Choroid plexus epithelial cell (primary cell): ENCODE measurements around the gene HSPB6.

Experiments used
- DNase-seq: peaks from one replicate; pipeline ENCODE4 v3.0.0-alpha.2; 2010; ENCODE audit warnings: low read depth
- H3K4me3 ChIP-seq: 2 replicates; pipeline ENCODE4 v1.5.1; 2011; ENCODE audit warnings: low read depth, mild to moderate bottlenecking, control low read depth, low read length, moderate library complexity
- TF ChIP-seq, protein P1 (sequence below): conservative IDR thresholded peaks from 2 replicates; pipeline ENCODE4 v1.5.1; 2011; ENCODE audit warnings: low read depth, mild to moderate bottlenecking, control low read depth, inconsistent platforms, low read length, moderate library complexity

HSPB6 gene

DNA sequence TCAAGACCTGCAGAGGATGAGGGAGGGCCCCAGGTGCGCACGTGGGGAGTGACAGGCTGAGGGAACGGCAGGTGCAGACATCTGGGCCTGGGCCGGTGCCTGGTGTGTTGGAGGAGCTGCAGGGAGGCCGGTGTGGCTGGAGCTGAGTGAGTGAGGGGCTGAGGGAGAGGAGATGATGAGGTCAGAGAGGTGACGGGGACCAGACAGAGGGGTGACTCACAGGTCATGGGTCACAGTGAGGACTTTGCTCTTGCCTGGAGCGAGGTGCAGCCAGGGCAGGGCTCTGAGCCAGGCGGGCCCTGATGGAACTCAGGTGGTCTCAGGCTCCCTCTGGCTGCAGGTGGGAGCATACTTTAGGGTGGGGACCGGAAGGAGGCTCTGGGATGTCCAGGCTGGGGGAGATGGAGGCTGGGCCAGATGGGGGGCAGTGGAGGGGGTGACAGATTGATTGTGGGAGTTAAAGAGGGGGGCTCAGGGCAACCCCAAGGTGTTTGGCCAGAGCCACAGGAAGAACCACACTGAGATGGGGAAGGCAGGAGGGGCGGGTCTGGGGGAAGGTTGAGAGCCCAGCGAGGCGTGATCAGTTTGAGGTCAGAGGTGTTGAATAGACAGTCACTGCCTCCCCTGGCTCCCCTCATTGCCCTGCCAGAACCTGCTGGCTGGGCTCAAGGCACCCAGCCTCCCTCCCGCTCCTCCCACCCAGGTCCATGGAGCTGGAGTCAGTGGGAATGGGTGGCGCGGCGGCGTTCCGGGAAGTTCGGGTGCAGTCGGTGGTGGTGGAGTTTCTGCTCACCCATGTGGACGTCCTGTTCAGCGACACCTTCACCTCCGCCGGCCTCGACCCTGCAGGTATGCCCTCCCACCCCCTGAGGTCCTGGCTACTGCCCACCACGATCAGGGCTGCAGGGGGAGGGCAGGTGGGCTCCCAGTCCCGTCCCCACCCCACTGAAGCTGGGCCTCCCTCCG is 26.9 kb upstream of the HSPB6 start:
- DNase-seq: no peak
- TF ChIP-seq, protein P1, sequence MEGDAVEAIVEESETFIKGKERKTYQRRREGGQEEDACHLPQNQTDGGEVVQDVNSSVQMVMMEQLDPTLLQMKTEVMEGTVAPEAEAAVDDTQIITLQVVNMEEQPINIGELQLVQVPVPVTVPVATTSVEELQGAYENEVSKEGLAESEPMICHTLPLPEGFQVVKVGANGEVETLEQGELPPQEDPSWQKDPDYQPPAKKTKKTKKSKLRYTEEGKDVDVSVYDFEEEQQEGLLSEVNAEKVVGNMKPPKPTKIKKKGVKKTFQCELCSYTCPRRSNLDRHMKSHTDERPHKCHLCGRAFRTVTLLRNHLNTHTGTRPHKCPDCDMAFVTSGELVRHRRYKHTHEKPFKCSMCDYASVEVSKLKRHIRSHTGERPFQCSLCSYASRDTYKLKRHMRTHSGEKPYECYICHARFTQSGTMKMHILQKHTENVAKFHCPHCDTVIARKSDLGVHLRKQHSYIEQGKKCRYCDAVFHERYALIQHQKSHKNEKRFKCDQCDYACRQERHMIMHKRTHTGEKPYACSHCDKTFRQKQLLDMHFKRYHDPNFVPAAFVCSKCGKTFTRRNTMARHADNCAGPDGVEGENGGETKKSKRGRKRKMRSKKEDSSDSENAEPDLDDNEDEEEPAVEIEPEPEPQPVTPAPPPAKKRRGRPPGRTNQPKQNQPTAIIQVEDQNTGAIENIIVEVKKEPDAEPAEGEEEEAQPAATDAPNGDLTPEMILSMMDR: no peak

DNA sequence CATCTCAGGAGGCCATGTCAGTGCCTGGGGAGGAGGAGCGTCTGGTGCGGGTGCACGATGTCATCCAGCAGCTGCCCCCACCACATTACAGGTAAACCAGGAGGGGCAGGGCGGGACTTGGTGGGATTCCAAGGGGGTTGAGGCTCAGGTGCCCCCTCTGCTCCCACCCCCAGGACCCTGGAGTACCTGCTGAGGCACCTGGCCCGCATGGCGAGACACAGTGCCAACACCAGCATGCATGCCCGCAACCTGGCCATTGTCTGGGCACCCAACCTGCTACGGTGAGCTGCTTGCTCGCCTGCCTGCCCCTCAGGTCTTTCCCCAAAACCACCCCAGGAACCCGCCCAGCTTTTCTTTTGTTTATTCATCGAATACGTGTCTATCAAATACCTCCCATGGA is 25.8 kb upstream of the HSPB6 start:
- TF ChIP-seq, protein P1: no peak
- DNase-seq: no peak
- H3K4me3 ChIP-seq: no peak overlapping the region

More for the DNA sequence above, 26.9 kb upstream of the HSPB6 start:
- H3K4me3 ChIP-seq: no peak overlapping the region

DNA sequence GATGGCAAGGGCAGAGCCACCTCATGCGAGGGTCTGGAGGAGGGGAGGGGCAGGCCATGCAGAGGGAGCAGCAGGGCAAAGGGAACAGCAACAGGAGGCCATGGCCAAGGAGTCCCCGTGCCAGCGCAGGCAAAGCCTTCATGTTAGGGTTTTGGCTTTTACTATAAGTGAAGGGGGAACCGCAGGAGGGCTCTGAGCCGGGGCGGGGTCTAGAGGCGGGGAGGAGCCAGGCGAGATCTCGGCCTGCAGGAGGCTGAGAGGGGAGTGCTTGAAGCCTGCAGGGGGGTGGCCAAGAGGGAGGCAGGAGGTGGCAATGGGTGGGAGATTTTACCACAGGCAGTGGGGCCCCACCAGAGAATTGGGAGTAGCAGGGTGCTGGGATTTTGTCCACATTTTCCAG is 24.8 kb upstream of the HSPB6 start:
- no peak overlapping the region for H3K4me3 ChIP-seq
- TF ChIP-seq, protein P1: no peak
- no peak for DNase-seq

DNA sequence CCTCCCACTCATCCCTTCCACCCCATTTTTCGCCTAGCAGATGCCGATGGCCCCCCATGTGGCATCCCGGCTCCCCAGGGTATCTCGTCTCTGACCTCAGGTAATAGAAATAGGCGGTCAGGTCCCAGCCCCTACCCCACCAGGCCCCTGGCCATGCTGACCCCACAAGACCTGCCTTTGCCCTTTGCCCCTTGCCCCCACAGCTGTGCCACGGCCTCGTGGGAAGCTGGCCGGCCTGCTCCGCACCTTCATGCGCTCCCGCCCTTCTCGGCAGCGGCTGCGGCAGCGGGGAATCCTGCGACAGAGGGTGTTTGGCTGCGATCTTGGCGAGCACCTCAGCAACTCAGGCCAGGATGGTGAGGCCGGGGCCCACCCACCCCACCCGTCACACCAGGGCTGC is 23.9 kb upstream of the HSPB6 start:
- H3K4me3 ChIP-seq: no peak overlapping the region

DNA sequence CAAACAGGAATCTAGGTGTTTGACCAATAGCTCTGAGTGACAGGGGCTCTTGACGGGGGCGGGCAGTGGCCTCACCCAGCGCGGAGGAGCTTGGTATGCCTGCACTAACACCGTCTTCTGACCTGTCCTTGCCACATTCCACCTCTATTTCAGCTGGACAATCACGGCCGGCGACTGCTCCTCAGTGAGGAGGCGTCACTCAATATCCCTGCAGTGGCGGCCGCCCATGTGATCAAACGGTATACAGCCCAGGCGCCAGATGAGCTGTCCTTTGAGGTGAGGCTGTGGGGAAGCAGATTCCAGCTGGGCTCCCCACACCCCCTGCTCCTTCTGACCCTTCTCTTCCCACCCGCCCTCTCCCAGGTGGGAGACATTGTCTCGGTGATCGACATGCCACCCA is 23.2 kb upstream of the HSPB6 start:
- TF ChIP-seq, protein P1: no peak
- no peak overlapping the region for H3K4me3 ChIP-seq

More for the DNA sequence above, 23.9 kb upstream of the HSPB6 start:
- TF ChIP-seq, protein P1: no peak
- no peak for DNase-seq

DNA sequence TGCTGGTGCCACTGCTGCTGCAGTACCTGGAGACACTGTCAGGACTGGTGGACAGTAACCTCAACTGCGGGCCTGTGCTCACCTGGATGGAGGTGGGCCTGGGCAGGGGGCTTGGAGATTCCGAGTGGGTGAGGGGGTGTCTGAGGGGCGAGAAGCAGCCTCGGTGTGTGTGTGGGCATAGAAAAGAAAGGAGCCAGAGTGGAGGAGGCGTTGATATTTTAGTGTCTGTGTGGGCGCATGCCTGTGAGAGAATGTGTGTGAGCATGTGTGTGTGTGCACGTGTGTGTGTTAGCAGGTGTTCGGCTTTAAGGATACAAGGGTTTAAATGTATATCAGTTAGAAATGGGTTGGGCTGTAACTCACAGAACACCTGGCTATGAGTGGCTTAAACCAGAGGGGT is 22.2 kb upstream of the HSPB6 start:
- no peak overlapping the region for H3K4me3 ChIP-seq
- TF ChIP-seq, protein P1: no peak
- DNase-seq: no peak

More for the DNA sequence above, 23.2 kb upstream of the HSPB6 start:
- no peak for DNase-seq

DNA sequence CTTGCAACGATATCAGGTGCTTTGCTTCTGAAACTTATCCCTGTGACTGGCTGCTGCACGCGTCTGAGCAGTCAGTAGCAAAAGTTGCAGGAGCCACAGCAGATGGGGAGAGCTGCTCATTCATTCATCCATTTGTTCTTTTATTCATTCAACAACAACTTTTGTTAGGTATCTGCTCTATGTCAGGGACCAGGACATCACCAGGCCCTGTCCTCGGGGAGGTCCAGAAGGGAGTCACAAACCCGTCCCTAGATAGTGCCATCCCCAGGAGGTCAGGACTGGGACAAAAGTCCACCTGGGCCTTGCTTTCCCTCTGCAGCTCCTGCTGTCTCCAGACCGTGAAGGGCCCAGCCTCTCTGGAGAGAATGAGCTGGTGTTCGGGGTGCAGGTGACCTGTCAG is 21.1 kb upstream of the HSPB6 start:
- no peak for DNase-seq
- H3K4me3 ChIP-seq: no peak overlapping the region
- TF ChIP-seq, protein P1: no peak
